OCI-LY1 (cell line): Measurements from ENCODE around the gene HMCN2.

Experiments
- H2AFZ ChIP-seq: fragments of 200-600 bp; sonication (generic), shearing (Covaris generic); 2 replicates; pipeline ENCODE4 v1.6.0; 2014; ENCODE audit warnings: antibody characterized with exemption, mild to moderate bottlenecking, low read length
- H3F3A ChIP-seq: fragments of 200-600 bp; sonication (generic), shearing (Covaris generic); 2 replicates; pipeline ENCODE4 v1.6.0; 2014; ENCODE audit warnings: mild to moderate bottlenecking, antibody characterized with exemption, low read length, moderate library complexity; ENCODE audit not compliant: insufficient read depth
- H3K27ac ChIP-seq: fragments of 200-600 bp; sonication (generic); 2 replicates; pipeline ENCODE4 v1.5.1; 2014; ENCODE audit warnings: low read length, mixed run types, mild to moderate bottlenecking, low read depth; ENCODE audit not compliant: poor library complexity, severe bottlenecking
- H3K27me3 ChIP-seq: fragments of 200-600 bp; sonication (generic); 2 replicates; pipeline ENCODE4 v1.6.0; 2014; ENCODE audit warnings: antibody characterized with exemption, mild to moderate bottlenecking, low read length, moderate library complexity; ENCODE audit not compliant: insufficient read depth
- H3K36me3 ChIP-seq: fragments of 200-600 bp; sonication (generic); 2 replicates; pipeline ENCODE4 v1.6.1; 2014; ENCODE audit warnings: mild to moderate bottlenecking, antibody characterized with exemption, low read length, moderate library complexity, mixed read lengths; ENCODE audit not compliant: insufficient read depth
- H3K4me1 ChIP-seq: fragments of 200-600 bp; sonication (generic); 2 replicates; pipeline ENCODE4 v1.5.1; 2014; ENCODE audit warnings: mild to moderate bottlenecking, low read length, moderate library complexity; ENCODE audit not compliant: insufficient read depth, severe bottlenecking
- H3K4me2 ChIP-seq: fragments of 200-600 bp; sonication (generic), shearing (Covaris generic); 2 replicates; pipeline ENCODE4 v1.6.1; 2014; ENCODE audit warnings: low read length
- H3K4me3 ChIP-seq: fragments of 200-600 bp; sonication (generic); 2 replicates; pipeline ENCODE4 v1.5.1; 2014; ENCODE audit warnings: low read length, low read depth, mild to moderate bottlenecking, mixed read lengths; ENCODE audit not compliant: poor library complexity, severe bottlenecking
- H3K79me2 ChIP-seq: fragments of 200-600 bp; shearing (Covaris generic); 2 replicates; pipeline ENCODE4 v1.6.1; 2016; ENCODE audit warnings: mixed run types, low read length, mixed read lengths; ENCODE audit not compliant: insufficient read depth
- H3K9ac ChIP-seq: fragments of 200-600 bp; sonication (generic), shearing (Covaris generic); 2 replicates; pipeline ENCODE4 v1.6.1; 2014; ENCODE audit warnings: mild to moderate bottlenecking, low read length, mixed read lengths
- H3K9me2 ChIP-seq: fragments of 200-600 bp; sonication (generic), shearing (Covaris generic); 2 replicates; pipeline ENCODE4 v1.6.1; 2014; ENCODE audit warnings: low read depth, mild to moderate bottlenecking, low read length, mixed read lengths
- H3K9me3 ChIP-seq: fragments of 200-600 bp; shearing (Covaris generic); 2 replicates; pipeline ENCODE4 v1.6.1; 2014; ENCODE audit warnings: low read length, mixed read lengths
- H4K20me1 ChIP-seq: fragments of 200-600 bp; sonication (generic), shearing (Covaris generic); 2 replicates; pipeline ENCODE4 v1.6.0; 2016; ENCODE audit warnings: mild to moderate bottlenecking, low read length; ENCODE audit not compliant: insufficient read depth
- EZH2 ChIP-seq: fragments of 200-600 bp; sonication (generic), shearing (Covaris generic); IDR thresholded peaks from 2 replicates; pipeline ENCODE4 v1.8.0; 2017; ENCODE audit warnings: borderline replicate concordance, mixed run types, mild to moderate bottlenecking, antibody characterized with exemption, low read length, moderate library complexity, mixed read lengths
- TF ChIP-seq, protein P1 (sequence below): fragments of 200-600 bp; sonication (generic), shearing (Covaris generic); IDR thresholded peaks from 2 replicates; pipeline ENCODE4 v1.5.1; 2017; ENCODE audit warnings: mild to moderate bottlenecking, antibody characterized with exemption, low read length, moderate library complexity, mixed read lengths

HMCN2 gene

DNA sequence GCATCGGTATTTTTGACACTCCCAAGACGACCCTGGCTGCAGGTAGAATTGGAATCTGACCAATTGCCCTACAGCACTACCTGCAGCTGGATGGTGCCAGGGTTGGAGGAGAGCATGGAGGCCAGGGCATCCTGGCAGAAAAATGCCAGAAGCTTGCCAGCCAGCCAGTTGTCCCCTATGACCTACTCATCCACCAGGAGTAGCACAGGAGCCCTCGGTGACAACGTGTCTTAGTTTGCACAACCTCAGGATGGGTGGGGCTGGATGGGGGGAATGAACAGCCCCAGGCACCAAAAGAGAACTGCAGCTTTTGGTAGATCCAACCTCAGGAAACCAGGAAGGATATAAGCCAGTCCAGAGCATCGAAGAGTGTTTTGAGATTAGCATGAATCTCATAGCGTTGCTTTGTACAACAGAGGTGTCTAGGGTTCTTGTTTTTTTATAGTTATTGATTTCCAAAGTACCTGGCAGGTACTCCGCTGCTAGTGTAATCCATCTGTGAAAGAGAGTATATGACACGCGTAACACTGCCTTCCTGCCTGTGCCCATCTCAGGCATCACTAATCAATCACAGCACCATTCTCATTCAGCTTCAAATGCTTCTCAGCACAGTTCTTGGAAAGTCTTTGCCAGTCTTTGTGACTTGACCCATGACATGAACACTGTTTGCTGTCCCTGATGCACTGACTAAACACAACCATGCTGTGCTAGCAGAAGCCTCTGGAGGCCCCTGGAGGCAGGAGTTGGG, 142.5 kb downstream of the HMCN2 start:
- Histone ChIP-seq H3K27ac (no peak overlapping the region), H3K4me2 (no peak overlapping the region), H3F3A (no peaks in the 10 kb centered on the region), H3K27me3 (no peaks in the 10 kb centered on the region; the same call in 1 of the 2 replicates), H3K4me3 (no peak overlapping the region), H3K4me1 (no peaks in the 10 kb centered on the region), H3K36me3 (no peaks in the 10 kb centered on the region), H3K79me2 (no peaks in the 10 kb centered on the region), H3K9me3 (no peaks in the 10 kb centered on the region), H3K9ac (no peak overlapping the region), H3K9me2 (no peaks in the 10 kb centered on the region), H2AFZ (no peak overlapping the region), H4K20me1 (no peaks in the 10 kb centered on the region)
- TF ChIP-seq, protein P1, sequence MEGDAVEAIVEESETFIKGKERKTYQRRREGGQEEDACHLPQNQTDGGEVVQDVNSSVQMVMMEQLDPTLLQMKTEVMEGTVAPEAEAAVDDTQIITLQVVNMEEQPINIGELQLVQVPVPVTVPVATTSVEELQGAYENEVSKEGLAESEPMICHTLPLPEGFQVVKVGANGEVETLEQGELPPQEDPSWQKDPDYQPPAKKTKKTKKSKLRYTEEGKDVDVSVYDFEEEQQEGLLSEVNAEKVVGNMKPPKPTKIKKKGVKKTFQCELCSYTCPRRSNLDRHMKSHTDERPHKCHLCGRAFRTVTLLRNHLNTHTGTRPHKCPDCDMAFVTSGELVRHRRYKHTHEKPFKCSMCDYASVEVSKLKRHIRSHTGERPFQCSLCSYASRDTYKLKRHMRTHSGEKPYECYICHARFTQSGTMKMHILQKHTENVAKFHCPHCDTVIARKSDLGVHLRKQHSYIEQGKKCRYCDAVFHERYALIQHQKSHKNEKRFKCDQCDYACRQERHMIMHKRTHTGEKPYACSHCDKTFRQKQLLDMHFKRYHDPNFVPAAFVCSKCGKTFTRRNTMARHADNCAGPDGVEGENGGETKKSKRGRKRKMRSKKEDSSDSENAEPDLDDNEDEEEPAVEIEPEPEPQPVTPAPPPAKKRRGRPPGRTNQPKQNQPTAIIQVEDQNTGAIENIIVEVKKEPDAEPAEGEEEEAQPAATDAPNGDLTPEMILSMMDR, result no peak

DNA sequence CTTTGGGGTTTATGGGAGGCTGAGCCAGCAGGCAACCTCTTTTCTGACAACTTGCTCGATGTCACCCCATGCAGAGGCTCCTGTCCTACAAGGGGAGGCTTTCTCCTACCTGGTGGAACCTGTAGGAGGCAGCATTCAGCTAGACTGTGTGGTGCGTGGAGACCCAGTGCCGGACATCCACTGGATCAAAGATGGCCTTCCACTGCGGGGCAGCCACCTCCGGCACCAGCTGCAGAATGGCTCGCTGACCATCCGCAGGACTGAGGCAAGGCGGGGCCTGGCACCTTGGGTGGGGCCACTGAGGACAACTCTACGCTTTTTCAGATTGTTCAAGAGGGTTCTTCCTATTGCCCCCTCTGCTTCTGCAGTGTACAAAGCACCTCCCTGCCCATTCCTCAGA, 143.1 kb downstream of the HMCN2 start:
- no peaks in the 10 kb centered on the region for H3K79me2 ChIP-seq
- no peak overlapping the region for H3K4me2 ChIP-seq
- H3K27me3 ChIP-seq, result no peaks in the 10 kb centered on the region; the same call in 1 of the 2 replicates
- H3F3A ChIP-seq, result no peaks in the 10 kb centered on the region
- no peak overlapping the region for H2AFZ ChIP-seq
- no peaks in the 10 kb centered on the region for H3K9me3 ChIP-seq
- H3K9ac ChIP-seq, result no peak overlapping the region
- no peaks in the 10 kb centered on the region for H3K4me1 ChIP-seq
- TF ChIP-seq, protein P1, result peak; percentile 6; the same call in 1 of the 2 replicates
- no peak for TF ChIP-seq EZH2
- H3K36me3 ChIP-seq, result no peaks in the 10 kb centered on the region
- no peak overlapping the region for H3K4me3 ChIP-seq
- H3K9me2 ChIP-seq, result no peaks in the 10 kb centered on the region
- H3K27ac ChIP-seq, result no peak overlapping the region
- no peaks in the 10 kb centered on the region for H4K20me1 ChIP-seq

DNA sequence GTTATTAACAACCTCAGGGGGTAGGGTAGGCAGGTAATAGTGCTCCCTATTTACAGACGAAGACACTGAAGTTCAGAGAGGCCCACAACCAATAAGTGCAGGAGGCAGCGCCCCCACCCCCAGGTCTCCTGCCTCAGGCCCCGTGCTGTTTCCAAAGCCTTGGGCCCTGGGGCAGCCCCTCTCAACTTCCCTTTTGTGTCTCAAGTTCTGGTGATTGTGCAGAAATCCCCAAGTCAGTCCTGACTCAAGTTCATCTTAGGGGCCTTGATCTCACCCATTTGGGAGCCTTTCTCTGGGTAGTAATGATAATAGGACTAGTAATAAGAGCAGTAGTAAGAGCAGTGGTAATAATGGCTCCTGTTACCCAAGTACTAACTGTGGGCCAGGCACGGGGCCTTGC, 143.7 kb downstream of the HMCN2 start:
- no peaks in the 10 kb centered on the region for H3K4me1 ChIP-seq
- no peak overlapping the region for H3K27ac ChIP-seq
- no peaks in the 10 kb centered on the region for H3F3A ChIP-seq
- H3K36me3 ChIP-seq, result no peaks in the 10 kb centered on the region
- no peaks in the 10 kb centered on the region for H3K9me3 ChIP-seq
- H3K9ac ChIP-seq, result no peak overlapping the region
- TF ChIP-seq, protein P1, result no peak
- no peak for TF ChIP-seq EZH2
- H2AFZ ChIP-seq, result no peak overlapping the region
- no peaks in the 10 kb centered on the region; the same call in 1 of the 2 replicates for H3K27me3 ChIP-seq
- H3K9me2 ChIP-seq, result no peaks in the 10 kb centered on the region
- no peaks in the 10 kb centered on the region for H4K20me1 ChIP-seq
- H3K4me3 ChIP-seq, result no peak overlapping the region
- H3K79me2 ChIP-seq, result no peaks in the 10 kb centered on the region
- H3K4me2 ChIP-seq, result no peak overlapping the region
